Prostate gland (tissue), 2 donors: Measurements from ENCODE around the gene PRPF6. TPM values are rescaled to one million over a fixed set of nuclear protein-coding genes. Genes with fewer than 3 reads are reported as not detected.
A peak's percentile ranks its signal among the peaks of the same experiment; 100 is the strongest.

Source experiments
- DNase-seq: peaks from one replicate; pipeline ENCODE4 v3.0.0-alpha.2; 2019; ENCODE audit warnings: low spot score
- H3K27ac ChIP-seq, 2 donors: fragments of 200-600 bp; sonication (generic); 2 replicates each; pipeline ENCODE4 v1.5.1; 2017 to 2019
- H3K27me3 ChIP-seq: fragments of 200-600 bp; sonication (generic); replicated peaks from 2 replicates; pipeline ENCODE4 v1.5.1; 2019; ENCODE audit not compliant: insufficient read depth
- H3K36me3 ChIP-seq, 2 donors: fragments of 200-600 bp; sonication (generic); 1 replicate in 1 of 2; 2 replicates in 1 of 2; pipeline versions ENCODE4 v1.5.1 to v1.8.1; 2017 to 2019
- H3K4me1 ChIP-seq: fragments of 200-600 bp; sonication (generic); replicated peaks from 2 replicates; pipeline ENCODE4 v1.5.1; 2019
- H3K4me3 ChIP-seq, 2 donors: fragments of 200-600 bp; sonication (generic); 2 replicates each; pipeline ENCODE4 v1.5.1; 2017 to 2019
- H3K9me3 ChIP-seq: fragments of 200-600 bp; sonication (generic); 2 replicates; pipeline ENCODE4 v1.5.1; 2017
- CTCF ChIP-seq, 4 experiments: fragments of 200-600 bp in 2 of 4; fragments of 450-650 bp in 2 of 4; sonication (generic) in 2 of 4; IDR thresholded peaks; 1 replicate in 3 of 4; 2 replicates in 1 of 4; pipeline ENCODE4 v1.5.1; 2016 to 2019; ENCODE audit warnings: antibody characterized with exemption in 4 of 4, mild to moderate bottlenecking in 2 of 4, moderate library complexity in 2 of 4
- POLR2A ChIP-seq: fragments of 450-650 bp; IDR thresholded peaks from one replicate; pipeline ENCODE4 v1.6.1; 2016; ENCODE audit warnings: antibody characterized with exemption, mild to moderate bottlenecking
- POLR2AphosphoS5 ChIP-seq: sonication (generic); formaldehyde crosslinking; IDR thresholded peaks from one replicate; pipeline ENCODE4 v1.6.1; 2017; ENCODE audit warnings: antibody characterized with exemption
- WGBS: methylation state at CpG from one replicate; pipeline ENCODE4 v1.1.5; 2018; 5-methylcytosine and 5-hydroxymethylcytosine counted together
- intact Hi-C: fragments of 100-400 bp; cut with DNase I; formaldehyde crosslinking; loops from one replicate; pipeline ENCODE4 v1.14.2; 2022
- total RNA-seq, 2 donors: library from RNA; depleted of rRNA; stranded (reverse); fragments of >200 nt; gene quantifications; one replicate each; pipeline ENCODE4 v1.1.0, GENCODE V29; 2016

The PRPF6 gene
- total RNA-seq, 2 donors from 2014 or later = 60.9 to 99.6 TPM

DNA sequence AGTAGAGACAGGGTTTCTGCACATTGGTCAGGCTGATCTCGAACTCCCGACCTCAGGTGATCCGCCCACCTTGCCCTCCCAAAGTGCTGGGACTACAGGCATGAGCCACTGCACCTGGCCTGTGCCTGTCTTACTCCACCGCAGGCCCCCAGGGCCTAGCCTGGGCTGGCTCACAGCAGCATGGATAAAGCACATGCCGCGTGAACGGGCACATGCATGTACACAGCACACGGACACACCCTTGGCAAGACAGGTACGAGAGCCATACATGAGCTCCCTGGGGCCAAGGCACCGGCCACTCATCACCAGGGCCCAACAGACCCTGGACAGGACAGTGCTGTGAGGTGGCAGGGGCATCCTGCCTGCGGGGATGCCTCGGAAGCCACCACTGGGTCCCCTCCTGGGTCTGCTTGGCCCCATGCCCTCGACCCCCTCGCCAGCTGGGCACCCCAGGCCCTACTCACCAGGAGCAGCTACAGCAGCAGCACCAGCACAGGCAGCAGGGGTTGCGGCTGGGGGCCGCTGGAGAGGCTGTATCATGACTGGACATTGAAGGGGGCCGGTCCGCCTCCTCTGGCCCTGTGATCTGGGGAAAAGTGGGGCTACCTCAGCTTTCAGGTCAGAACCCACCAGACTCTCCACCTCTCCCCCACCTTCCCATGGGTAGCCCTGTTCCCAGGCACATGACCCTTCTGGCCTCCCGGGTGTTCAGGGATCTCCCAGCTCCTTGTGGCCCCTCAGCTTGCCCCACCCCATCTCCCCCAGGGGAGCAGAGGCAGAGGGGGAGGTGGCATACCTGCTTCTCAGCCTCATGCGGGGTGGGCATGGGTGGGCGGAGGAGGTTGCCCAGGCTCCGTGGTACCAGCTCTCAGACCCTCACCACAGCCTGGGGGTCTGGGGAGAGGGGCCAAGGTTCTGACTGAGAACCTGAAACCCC, 95.4 kb downstream of the PRPF6 start:
- Histone ChIP-seq H3K4me1 (peaks cover 9% of the 10 kb centered on the region), H3K9me3 (no peaks in the 10 kb centered on the region), H3K27me3 (no peaks in the 10 kb centered on the region), H3K36me3 (no peaks in the 10 kb centered on the region), H3K4me3 (no peak overlapping the region), H3K27ac (no peak overlapping the region)
- intact Hi-C loops = no loop called here
- WGBS = 96% methylated on average over 21 of the region's 22 CpGs
- TF ChIP-seq POLR2A (no peak), POLR2AphosphoS5 (no peak), CTCF (IDR thresholded peaks at IDR 0.05) (no peak)
- no peak for DNase-seq

DNA sequence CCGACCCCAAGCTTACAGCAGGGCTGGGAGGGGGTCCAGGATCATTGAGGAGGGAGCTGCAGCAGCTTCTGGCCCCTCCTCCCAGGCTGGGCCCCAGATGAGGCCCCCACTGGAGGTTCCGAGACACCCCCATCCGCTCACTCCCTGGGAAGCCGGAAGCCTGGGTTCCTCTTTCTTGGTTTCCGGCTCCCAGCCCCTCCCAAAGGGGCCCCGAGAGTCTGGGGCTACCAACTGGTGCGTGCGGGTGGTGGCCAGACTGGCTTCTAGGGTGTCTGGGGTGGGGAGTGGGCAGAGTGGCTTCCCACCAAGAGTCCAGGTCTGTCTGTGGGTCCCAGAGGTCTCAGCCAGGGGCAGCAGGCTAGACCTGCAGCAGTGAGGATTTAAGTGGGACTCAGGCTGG, 96.2 kb downstream of the PRPF6 start:
- intact Hi-C loops = no loop called here
- TF ChIP-seq CTCF (IDR thresholded peaks at IDR 0.05) (no peak), POLR2AphosphoS5 (no peak), POLR2A (no peak)
- no peak overlapping the region for H3K4me3 ChIP-seq
- no peaks in the 10 kb centered on the region for H3K9me3 ChIP-seq
- peaks cover 9% of the 10 kb centered on the region for H3K4me1 ChIP-seq
- WGBS = 77% methylated on average over 8 of the region's 8 CpGs
- H3K27ac ChIP-seq = no peak overlapping the region
- no peaks in the 10 kb centered on the region for H3K36me3 ChIP-seq
- no peak for DNase-seq
- no peaks in the 10 kb centered on the region for H3K27me3 ChIP-seq

DNA sequence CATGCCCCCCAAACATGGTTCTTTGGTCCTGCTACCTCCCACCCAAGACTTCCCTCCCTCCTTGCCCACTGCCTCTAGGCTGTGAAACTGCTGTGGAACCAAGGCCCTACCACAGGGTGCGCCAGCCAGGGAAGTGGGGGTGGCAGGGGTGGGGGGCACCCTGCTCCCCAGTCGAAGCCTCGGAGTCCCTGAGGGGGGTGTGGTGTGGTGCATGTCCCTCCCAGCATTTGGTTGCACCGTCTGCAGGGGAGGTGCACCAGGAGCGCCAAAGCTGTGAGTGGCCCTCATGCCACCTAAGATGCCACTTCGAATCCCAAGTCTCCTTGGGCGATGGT, 96.6 kb downstream of the PRPF6 start:
- H3K4me3 ChIP-seq = no peak overlapping the region
- no peak for TF ChIP-seq CTCF (IDR thresholded peaks at IDR 0.05)
- no peak for TF ChIP-seq POLR2A
- H3K27me3 ChIP-seq = no peaks in the 10 kb centered on the region
- H3K4me1 ChIP-seq = peaks cover 9% of the 10 kb centered on the region
- H3K27ac ChIP-seq = no peak overlapping the region
- no peaks in the 10 kb centered on the region for H3K9me3 ChIP-seq
- H3K36me3 ChIP-seq = no peaks in the 10 kb centered on the region
- 85% methylated on average over 7 of the region's 7 CpGs for WGBS
- no peak for DNase-seq
- intact Hi-C loops = no loop called here

DNA sequence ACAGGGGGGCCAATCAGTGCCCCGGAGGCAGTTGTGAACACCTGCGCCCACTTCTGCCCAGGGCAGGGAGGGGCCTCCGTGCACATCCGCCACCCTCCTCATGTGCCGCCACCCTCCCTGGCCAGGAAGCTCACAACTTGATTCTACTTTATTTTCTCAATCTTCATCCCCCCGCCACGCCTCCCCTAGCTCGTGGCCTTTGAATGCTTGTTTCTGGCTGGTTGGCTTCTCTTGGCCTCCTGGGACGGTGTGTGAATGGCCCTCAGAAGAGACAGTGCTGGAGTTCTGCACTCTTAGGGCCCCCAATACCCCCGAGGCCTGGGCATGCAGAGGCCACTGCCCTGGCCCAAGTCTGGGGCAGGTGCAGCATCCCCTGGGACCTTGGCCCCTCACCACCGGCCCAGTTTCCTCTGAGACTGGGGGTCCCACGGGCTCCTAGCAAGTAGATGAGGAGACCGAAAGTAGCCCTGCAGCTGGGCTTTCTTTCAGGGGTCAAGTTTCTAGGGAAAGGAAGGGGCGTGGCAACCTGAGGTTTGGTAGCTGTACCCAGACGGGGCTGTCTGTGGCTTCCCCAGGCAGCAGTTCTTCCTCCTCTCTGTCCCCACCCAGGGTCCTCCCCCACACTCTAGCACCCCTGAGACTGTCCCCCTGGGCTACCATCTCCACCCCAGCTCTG, 97.1 kb downstream of the PRPF6 start:
- intact Hi-C loops = no loop called here
- H3K4me1 ChIP-seq = peaks cover 9% of the 10 kb centered on the region
- no peaks in the 10 kb centered on the region for H3K36me3 ChIP-seq
- 65% methylated on average over 15 of the region's 15 CpGs for WGBS
- H3K9me3 ChIP-seq = no peaks in the 10 kb centered on the region
- TF ChIP-seq POLR2A (no peak), CTCF (IDR thresholded peaks at IDR 0.05) (no peak), POLR2AphosphoS5 (no peak)
- no peak overlapping the region for H3K4me3 ChIP-seq
- H3K27me3 ChIP-seq = no peaks in the 10 kb centered on the region
- no peak for DNase-seq
- no peak overlapping the region for H3K27ac ChIP-seq

DNA sequence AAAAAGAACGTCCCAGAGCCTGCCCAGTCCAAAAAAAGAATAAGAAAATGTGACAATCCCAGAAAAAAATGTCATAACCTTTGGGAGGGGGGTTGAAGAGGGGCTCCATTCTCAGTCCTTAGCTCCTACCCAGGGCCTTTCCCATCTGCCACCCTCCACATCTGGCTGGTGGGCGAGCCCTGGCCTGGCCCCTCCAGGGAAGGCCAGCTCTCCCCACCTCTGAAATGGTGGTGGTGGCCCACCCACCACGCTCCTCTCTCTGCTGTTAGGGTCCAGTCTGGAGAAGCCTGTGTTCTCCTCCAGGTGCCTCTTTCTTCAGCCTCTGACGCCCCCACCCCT, 98.0 kb downstream of the PRPF6 start:
- H3K4me1 ChIP-seq = peaks cover 9% of the 10 kb centered on the region
- WGBS = 16% methylated on average over 4 of the region's 4 CpGs
- H3K9me3 ChIP-seq = no peaks in the 10 kb centered on the region
- peak overlapping the region; percentile 57 to 72 for H3K4me3 ChIP-seq
- no peaks in the 10 kb centered on the region for H3K36me3 ChIP-seq
- intact Hi-C loops = no loop called here
- TF ChIP-seq CTCF (IDR thresholded peaks at IDR 0.05) (no peak), POLR2AphosphoS5 (no peak), POLR2A (no peak)
- H3K27ac ChIP-seq = peak overlapping the region; percentile 68 to 76
- no peak for DNase-seq
- H3K27me3 ChIP-seq = no peaks in the 10 kb centered on the region
